VCaP (cell line): Measurements from ENCODE around the gene FKBP7.

Source experiments
- H3K27ac ChIP-seq: fragments of 450-650 bp; 2 replicates; pipeline ENCODE4 v1.5.1; 2017
- CTCF ChIP-seq: fragments of 450-650 bp; conservative IDR thresholded peaks from 2 replicates; pipeline ENCODE4 v1.5.1; 2017; ENCODE audit warnings: mild to moderate bottlenecking, moderate library complexity

Gene FKBP7

DNA sequence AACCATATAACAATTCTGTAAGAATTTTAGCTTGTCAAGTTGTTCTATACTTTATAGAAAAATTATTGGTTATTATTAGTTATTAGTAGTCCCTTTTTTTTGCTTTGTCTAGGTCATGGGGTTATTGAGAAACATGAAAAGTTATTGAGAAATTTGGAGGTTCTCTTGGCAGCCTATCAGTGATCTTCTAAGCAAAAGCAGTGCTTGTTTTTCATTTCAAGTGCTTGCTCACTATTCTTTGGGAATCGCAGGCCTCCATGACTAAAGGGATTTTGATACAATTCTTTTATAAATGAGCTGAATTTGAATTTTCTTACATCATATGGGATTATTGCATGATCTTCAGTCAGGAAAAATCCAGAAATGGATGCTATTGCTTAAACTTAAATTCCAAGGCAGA lies 27.7 kb upstream of the FKBP7 start:
- no peak overlapping the region for H3K27ac ChIP-seq
- no peak for TF ChIP-seq CTCF

DNA sequence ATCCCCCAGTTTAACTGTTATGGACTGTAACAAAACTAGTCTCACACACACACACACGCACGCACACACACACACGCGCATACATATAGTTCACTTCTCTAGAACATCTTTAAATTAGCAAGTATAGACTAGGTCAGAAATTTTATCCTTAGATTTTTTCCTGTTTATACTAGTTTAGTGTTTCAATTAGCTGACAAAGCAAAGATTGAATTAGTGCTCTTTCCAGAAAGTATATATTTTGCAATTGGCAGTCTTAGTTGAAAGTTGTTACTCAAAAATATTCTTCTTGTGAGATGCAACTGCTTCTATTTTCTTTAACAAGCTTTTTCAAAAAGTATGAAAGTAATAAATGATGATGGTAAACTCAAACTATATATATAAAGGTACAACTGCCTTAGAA lies 24.4 kb upstream of the FKBP7 start:
- no peak overlapping the region for H3K27ac ChIP-seq
- no peak for TF ChIP-seq CTCF

DNA sequence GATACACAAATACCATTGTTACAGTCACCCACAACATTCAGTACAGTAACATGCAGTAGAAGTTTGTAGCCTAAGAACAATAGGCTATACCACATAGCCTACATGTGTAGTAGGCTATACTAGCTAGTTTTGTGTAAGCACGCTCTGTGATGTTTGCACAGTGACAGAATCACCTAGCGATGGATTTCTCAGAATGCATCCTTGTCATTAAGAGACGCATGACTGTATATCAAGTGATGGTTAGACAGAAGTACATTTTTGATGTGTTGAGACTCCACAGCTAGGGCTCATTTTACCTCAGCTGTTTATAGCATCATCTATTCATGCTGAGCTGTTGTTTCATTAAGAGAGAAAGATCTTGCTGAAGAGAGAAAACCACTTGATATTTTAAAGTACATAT lies 21.2 kb upstream of the FKBP7 start:
- H3K27ac ChIP-seq = no peak overlapping the region

GRCh38 chr2:178498137-178498536 lies 19.7 kb upstream of the FKBP7 start:
- TF ChIP-seq CTCF = no peak

More for the DNA sequence above, 21.2 kb upstream of the FKBP7 start:
- TF ChIP-seq CTCF = no peak

DNA sequence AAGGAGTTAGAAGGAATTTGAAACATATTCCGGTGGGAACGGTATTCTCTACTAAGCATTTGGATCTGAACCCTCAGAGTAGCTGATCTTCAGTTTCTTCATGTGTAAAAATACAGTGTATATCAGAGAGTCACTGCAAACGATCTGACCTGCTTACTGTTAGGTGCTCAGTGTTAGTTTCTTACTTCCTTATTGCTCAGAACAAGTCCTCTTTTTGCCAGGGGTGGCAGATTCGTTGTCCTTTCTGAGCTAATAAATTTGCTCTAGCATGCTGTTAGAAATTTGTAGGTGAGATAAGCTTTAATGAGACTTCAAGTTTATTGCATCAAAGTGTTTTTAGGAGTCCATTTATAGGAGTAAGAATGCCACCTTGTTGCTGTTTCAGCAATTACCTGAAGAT lies 17.6 kb upstream of the FKBP7 start:
- H3K27ac ChIP-seq = peak overlapping the region; percentile 46
- TF ChIP-seq CTCF = no peak

More at GRCh38 chr2:178498137-178498536, 19.7 kb upstream of the FKBP7 start:
- no peak overlapping the region for H3K27ac ChIP-seq

DNA sequence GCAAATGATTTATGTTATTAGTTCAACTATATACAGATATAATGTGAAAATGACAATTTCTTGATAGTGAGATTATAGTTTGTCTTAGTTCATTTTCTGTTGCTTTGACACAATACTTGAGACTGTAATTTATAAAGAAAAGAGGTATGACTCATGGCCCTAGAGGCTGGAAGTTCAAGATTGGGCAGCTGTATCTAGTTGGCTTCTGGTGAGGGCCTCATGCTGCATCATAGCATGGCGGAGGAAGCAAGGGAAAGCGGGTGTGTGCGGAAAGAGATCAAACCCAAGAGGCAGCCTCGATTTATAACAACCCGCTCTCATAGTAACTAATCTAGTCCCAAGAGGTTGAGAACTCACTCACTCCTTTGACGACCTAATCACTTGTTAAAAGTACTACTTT lies 13.2 kb upstream of the FKBP7 start:
- TF ChIP-seq CTCF = no peak
- H3K27ac ChIP-seq = no peak overlapping the region

- TF ChIP-seq CTCF = no peak
- no peak overlapping the region for H3K27ac ChIP-seq
Observed at GRCh38 chr2:178485356-178485755, 7.0 kb upstream of the FKBP7 start.
